Brain microvascular endothelial cell (primary cell): ENCODE data around the gene AKAP12.
A peak's percentile ranks its signal among the peaks of the same experiment; 100 is the strongest.

Experiments used
- DNase-seq: peaks from one replicate; pipeline ENCODE4 v3.0.0-alpha.2; 2020
- H3K27ac ChIP-seq: fragments of 250-450 bp; sonication (Bioruptor Pico); 2 replicates; pipeline ENCODE4 v1.5.1; 2020; ENCODE audit warnings: mild to moderate bottlenecking, moderate library complexity
- H3K27me3 ChIP-seq: fragments of 250-450 bp; sonication (Bioruptor Pico); replicated peaks from 2 replicates; pipeline ENCODE4 v1.5.1; 2020; ENCODE audit warnings: mild to moderate bottlenecking
- H3K36me3 ChIP-seq: fragments of 250-450 bp; sonication (Bioruptor Pico); replicated peaks from 2 replicates; pipeline ENCODE4 v1.5.1; 2020; ENCODE audit warnings: mild to moderate bottlenecking
- H3K4me3 ChIP-seq: 2 replicates; pipeline ENCODE4 v1.5.1; 2011; ENCODE audit warnings: low read depth, mild to moderate bottlenecking, control low read depth, low read length, moderate library complexity
- in situ Hi-C: cut with HindIII; loops from 2 replicates; pipeline ENCODE4 v1.10.0; 2017; ENCODE audit warnings: low sequenced_read_pairs, low pct_ligation_motif_present
- TF ChIP-seq, protein P1 (sequence below): IDR thresholded peaks from 2 replicates; pipeline ENCODE4 v1.5.1; 2011; ENCODE audit warnings: low read depth, mild to moderate bottlenecking, moderate library complexity, low read length, control low read depth, inconsistent platforms; ENCODE audit errors: missing control alignments

AKAP12 gene

DNA sequence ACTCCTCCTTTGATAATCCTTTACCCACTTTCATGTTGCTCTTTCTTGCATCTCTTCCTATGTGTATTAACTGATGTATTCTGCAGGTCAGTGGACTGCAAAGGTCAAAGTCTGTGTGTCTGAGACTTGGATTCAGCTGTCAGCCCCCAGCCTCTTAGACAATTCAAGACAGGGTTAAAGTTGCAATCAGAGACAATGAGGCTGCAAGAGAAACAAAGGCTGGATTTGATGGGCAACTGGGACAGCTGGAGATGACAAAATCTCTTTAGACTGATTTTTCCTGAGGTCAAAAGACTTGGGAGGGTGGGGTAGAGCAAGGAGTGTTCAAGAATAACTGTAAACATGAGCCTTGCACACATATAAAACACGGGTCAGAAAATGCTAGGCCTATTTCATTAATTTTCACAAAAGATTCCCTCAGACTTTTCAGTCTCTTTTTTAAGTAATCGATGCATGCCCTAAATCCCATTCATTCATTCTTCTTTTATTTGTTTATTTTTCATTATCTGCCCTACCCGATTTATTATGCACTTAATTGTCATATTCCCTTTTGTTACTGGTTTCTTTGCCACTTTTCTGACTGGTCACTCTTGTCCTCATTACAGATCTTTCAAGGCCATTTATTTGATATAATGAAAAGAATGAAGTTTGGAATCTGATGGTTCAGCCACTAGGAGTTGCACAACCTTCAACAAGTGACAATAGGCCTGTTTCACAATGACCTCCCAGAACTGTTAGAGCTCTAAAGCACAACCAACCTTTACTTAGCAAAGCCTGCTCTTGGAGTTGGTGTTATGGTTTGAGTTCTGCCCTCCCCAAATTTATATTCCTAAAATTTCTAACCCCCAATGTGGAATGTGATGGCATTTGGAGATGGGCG lies 33.8 kb upstream of the AKAP12 start:
- DNase-seq: no peak
- Histone ChIP-seq H3K36me3 (no peaks in the 10 kb centered on the region), H3K4me3 (no peak overlapping the region), H3K27me3 (no peaks in the 10 kb centered on the region), H3K27ac (no peak overlapping the region)
- TF ChIP-seq, protein P1, sequence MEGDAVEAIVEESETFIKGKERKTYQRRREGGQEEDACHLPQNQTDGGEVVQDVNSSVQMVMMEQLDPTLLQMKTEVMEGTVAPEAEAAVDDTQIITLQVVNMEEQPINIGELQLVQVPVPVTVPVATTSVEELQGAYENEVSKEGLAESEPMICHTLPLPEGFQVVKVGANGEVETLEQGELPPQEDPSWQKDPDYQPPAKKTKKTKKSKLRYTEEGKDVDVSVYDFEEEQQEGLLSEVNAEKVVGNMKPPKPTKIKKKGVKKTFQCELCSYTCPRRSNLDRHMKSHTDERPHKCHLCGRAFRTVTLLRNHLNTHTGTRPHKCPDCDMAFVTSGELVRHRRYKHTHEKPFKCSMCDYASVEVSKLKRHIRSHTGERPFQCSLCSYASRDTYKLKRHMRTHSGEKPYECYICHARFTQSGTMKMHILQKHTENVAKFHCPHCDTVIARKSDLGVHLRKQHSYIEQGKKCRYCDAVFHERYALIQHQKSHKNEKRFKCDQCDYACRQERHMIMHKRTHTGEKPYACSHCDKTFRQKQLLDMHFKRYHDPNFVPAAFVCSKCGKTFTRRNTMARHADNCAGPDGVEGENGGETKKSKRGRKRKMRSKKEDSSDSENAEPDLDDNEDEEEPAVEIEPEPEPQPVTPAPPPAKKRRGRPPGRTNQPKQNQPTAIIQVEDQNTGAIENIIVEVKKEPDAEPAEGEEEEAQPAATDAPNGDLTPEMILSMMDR: no peak
- in situ Hi-C loops: no loop called here

GRCh38 chr6:151207674-151208073 lies 32.1 kb upstream of the AKAP12 start:
- TF ChIP-seq, protein P1: no peak
- no peak for DNase-seq
- no peak overlapping the region for H3K27ac ChIP-seq
- H3K4me3 ChIP-seq: no peak overlapping the region
- in situ Hi-C loops: no loop called here
- no peaks in the 10 kb centered on the region for H3K36me3 ChIP-seq
- no peaks in the 10 kb centered on the region for H3K27me3 ChIP-seq

GRCh38 chr6:151209071-151209831 lies 30.5 kb upstream of the AKAP12 start:
- Histone ChIP-seq H3K27ac (no peak overlapping the region), H3K27me3 (no peaks in the 10 kb centered on the region), H3K36me3 (no peaks in the 10 kb centered on the region), H3K4me3 (peak overlapping the region; percentile 17)
- DNase-seq: peak; percentile 21
- TF ChIP-seq, protein P1: no peak
- in situ Hi-C loops: no loop called here

DNA sequence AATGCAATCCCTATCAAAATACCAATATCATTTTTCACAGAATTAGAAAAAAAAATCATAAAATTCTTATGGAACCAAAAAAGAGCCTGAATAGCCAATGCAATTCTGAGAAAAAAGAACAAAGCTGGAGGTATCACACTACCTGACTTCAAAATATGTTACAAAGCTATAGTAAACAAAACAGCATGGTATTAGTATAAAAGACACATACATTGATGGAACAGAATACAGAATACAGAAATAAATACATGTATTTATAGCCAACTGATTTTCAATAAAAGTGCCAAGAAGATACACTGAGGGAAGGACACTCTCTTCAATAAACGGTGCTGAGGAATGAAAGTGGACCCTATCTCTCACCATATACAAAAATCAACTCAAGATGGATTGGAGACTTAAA lies 28.7 kb upstream of the AKAP12 start:
- no peaks in the 10 kb centered on the region for H3K27me3 ChIP-seq
- in situ Hi-C loops: no loop called here
- TF ChIP-seq, protein P1: no peak
- no peak overlapping the region for H3K4me3 ChIP-seq
- no peak overlapping the region for H3K27ac ChIP-seq
- no peaks in the 10 kb centered on the region for H3K36me3 ChIP-seq
- no peak for DNase-seq

- DNase-seq: no peak
- in situ Hi-C loops: no loop called here
- Histone ChIP-seq H3K36me3 (no peaks in the 10 kb centered on the region), H3K27ac (no peak overlapping the region), H3K4me3 (no peak overlapping the region), H3K27me3 (no peaks in the 10 kb centered on the region)
- TF ChIP-seq, protein P1: no peak
These were observed 26.4 kb upstream of the AKAP12 start for GRCh38 chr6:151213352-151213751.
